ENCODE results near the gene MAP2K1.
"Not testable (repeated sequence)": the region's sequence is repeated elsewhere in the genome, so short reads cannot be mapped to it uniquely, and the experiment has no call there.

MAP2K1 gene

DNA sequence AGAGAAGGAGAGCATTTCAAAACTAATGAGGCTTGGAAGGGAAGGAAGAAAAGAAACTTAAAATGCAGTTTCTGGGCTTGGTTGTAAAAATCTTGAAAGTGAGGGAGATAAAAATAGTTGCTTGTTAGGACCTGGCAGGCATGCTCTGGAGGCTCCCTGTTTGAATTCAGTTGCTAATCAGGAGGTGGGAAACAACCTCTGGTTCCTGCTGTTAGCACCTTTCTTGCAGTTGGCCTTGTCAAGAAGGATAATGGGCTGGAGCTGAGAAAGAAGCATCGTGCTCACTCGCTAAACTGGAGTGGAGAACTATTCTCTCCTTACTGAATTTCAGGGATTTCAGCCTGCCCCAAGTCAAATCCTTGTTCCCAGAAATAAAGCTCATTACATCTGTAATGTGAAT, 87.4 kb downstream of the MAP2K1 start:
- no peak for DNase-seq (ENCODE audit: low read depth in 1 of 2, low spot score in 1 of 2)

DNA sequence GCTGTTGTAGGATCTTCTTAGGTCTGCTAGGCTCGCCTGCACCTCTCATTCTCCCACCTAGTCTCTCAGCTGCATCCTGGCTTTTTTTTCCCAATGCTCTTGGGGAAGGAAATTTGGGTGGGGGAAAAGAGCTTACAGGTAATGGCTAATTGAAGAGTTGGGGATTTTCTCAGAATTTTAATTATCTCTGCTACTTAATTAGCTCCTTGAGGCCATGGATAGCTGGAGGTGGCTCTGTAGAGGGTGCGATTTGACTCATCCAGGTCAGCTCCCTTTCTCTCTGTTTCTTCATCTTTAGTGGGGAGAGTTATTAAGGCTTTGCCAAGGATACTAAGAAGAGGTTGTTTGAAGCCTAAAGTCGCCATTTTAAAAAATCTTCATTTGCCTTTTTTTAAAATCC, 88.3 kb downstream of the MAP2K1 start:
- no peak for DNase-seq (ENCODE audit: low read depth in 1 of 2, low spot score in 1 of 2)

DNA sequence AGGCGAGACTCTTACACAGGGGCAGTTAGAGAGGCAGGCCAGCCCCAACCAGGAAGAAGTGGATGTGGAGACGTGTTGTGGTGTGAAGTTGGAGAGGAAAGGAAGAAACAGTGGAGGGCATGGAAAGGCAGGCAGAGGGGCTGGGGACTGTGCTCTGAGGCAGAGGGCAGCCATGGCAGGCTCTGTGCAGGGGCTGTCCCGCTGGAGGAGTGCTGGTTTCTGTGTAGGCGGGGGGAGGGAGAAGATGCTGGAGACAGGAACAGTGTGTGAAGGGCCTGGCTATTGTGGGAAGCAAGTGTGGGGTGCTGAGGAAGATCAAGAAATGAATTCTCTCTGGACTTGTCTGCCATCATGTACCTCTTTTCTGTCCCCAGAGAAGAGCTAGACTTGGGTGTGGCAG, 89.8 kb downstream of the MAP2K1 start:
- no peak for DNase-seq (ENCODE audit: low read depth in 1 of 2, low spot score in 1 of 2)

- DNase-seq (ENCODE audit: low read depth in 1 of 2, low spot score in 1 of 2): no peak
These were observed 90.3 kb downstream of the MAP2K1 start for GRCh38 chr15:66477011-66477410.

DNA sequence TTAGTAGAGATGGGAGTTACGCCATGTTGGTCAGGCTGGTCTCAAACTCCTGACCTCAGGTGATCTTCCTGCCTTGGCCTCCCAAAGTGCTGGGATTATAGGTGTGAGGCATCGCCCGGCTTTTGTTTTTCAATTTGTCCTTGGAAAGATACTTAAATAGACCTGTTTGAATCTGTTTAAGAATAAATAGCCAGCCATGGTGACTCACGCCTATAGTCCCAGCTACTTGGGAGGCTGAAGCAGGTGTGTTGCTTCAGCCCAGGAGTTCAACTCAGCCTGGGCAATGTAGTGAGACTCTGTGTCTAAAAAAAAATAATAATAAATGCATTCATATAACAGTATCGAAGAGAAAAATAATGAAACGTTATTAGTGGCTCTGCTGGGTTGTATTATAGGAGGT, 93.6 kb downstream of the MAP2K1 start:
- DNase-seq (ENCODE audit: low read depth in 1 of 2, low spot score in 1 of 2): no peak

GRCh38 chr15:66481107-66481856, 94.6 kb downstream of the MAP2K1 start:
- no peak for DNase-seq (ENCODE audit: low read depth in 1 of 2, low spot score in 1 of 2)

GRCh38 chr15:66482539-66482938, 95.8 kb downstream of the MAP2K1 start:
- no peak for DNase-seq (ENCODE audit: low read depth in 1 of 2, low spot score in 1 of 2)

- no peak for DNase-seq (ENCODE audit: low read depth in 1 of 2, low spot score in 1 of 2)
These were observed 96.4 kb downstream of the MAP2K1 start for GRCh38 chr15:66483131-66483566.

GRCh38 chr15:66484539-66485112, 97.9 kb downstream of the MAP2K1 start:
- no peak for DNase-seq (ENCODE audit: low read depth in 1 of 2, low spot score in 1 of 2)

DNA sequence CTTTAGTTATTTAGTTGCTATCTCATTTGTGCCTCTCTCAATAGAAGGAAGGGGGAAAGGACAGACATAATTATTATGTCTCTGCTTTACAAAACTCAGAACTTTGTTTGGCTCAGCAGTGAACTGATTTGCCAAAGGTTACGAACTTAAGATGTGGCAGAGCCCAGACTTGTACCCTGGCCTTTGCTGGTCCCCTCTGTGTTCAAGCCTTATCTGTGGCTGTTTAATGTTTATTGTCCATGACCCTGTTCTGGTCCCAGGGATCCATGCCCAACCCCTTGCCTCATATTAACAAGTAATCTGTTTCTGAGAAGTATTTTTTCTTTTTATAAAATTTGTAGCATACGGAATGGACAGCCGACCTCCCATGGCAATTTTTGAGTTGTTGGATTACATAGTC, 100.2 kb downstream of the MAP2K1 start:
- DNase-seq (ENCODE audit: low read depth in 1 of 2, low spot score in 1 of 2): no peak

DNA sequence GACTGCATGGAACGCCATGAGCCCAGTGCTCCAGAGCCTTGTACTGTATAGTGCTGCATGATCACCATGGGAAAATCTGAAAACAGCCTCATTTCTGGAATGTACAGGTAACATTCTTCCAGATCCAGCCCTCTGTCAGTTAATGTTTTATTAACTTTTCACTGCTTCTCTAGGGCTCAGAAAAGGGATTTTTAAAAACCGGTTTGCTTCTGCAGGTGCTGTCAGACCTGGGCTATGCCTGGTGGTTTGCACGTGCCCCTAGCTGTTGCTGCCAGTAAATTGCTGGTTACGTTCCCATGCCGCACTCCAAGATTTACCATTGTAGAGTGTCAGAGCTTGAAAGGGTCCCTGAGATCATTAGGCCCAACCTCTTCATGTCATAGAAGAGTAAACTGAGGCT, 101.8 kb downstream of the MAP2K1 start:
- DNase-seq (ENCODE audit: low read depth in 1 of 2, low spot score in 1 of 2): no peak

- DNase-seq (ENCODE audit: low read depth in 1 of 2, low spot score in 1 of 2): no peak
These were observed 102.6 kb downstream of the MAP2K1 start for GRCh38 chr15:66489179-66489791.

DNA sequence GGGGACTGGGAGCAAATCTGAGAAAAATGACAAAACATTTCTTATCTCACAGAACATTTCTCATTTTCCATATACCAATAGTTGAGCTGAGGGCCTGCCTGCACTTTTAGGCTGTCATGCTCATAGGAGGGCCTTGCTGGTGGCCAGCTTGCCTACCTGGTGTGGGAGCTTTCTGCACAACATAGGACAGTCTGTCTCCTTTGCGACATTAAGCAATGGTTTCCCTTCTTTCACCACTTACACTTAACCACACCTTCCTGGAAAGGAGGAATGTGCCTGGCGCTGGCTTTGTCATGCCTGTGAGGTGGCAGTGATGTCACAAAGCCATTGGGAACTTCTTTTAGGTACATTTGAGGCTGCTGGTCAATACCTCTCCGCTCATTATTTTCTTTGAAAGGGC, 105.1 kb downstream of the MAP2K1 start:
- DNase-seq (ENCODE audit: low read depth in 1 of 2, low spot score in 1 of 2): no peak

- no peak for DNase-seq (ENCODE audit: low read depth in 1 of 2, low spot score in 1 of 2)
These were observed 107.5 kb downstream of the MAP2K1 start for GRCh38 chr15:66494262-66494661.

- no peak for DNase-seq (ENCODE audit: low read depth in 1 of 2, low spot score in 1 of 2)
These were observed 110.3 kb downstream of the MAP2K1 start for GRCh38 chr15:66496951-66497501.

- DNase-seq (ENCODE audit: low read depth in 1 of 2, low spot score in 1 of 2): peak; percentile 94 to 99
These were observed 111.1 kb downstream of the MAP2K1 start, which contains the start of gene SNAPC5 for GRCh38 chr15:66497502-66498455. TSS of gene SNAPC5 (minus strand) at chr15:66497762. CDS start at chr15:66497731, 31 bp downstream.

- no peak for DNase-seq (ENCODE audit: low read depth in 1 of 2, low spot score in 1 of 2)
These were observed 112.0 kb downstream of the MAP2K1 start for GRCh38 chr15:66498501-66499386.

- DNase-seq (ENCODE audit: low read depth in 1 of 2, low spot score in 1 of 2): not testable (repeated sequence)
These were observed 113.6 kb downstream of the MAP2K1 start for GRCh38 chr15:66500346-66500745.

DNA sequence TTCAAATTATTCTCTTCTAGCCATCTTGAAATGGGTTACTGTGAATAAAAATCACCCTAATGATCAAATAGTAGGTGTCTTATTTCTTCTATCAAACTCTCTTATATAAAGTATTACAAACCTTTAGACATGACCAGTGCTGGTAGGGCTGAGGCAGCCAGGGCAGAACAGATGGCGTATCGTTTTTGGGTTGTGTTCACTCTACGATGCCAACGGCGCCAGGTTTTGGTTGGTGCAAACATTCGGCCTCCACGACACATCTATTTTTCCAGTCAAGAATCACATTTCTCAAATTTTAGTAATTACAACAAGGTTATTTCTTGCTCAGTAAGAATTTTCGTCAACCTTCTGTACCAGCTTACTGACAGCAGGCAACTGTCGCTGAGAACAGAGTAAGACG, 115.8 kb downstream of the MAP2K1 start:
- no peak for DNase-seq (ENCODE audit: low read depth in 1 of 2, low spot score in 1 of 2)
